Endodermal cell (in vitro differentiated cells): ENCODE measurements around the gene GINS3. TPM values are rescaled to one million over a fixed set of nuclear protein-coding genes. Genes with fewer than 3 reads are reported as not detected.

Source experiments
- DNase-seq: peaks from one replicate; pipeline ENCODE4 v3.0.0-alpha.2; 2017
- H3K27ac ChIP-seq: 2 replicates; pipeline ENCODE4 v1.5.1; 2013; ENCODE audit warnings: mild to moderate bottlenecking, low read depth, low read length, moderate library complexity
- H3K27me3 ChIP-seq: 2 replicates; pipeline ENCODE4 v1.6.1; 2013; ENCODE audit warnings: mild to moderate bottlenecking, low read length, moderate library complexity; ENCODE audit not compliant: insufficient read depth, control insufficient read depth, poor library complexity, severe bottlenecking
- H3K36me3 ChIP-seq: 2 replicates; pipeline ENCODE4 v1.7.0; 2013; ENCODE audit warnings: mild to moderate bottlenecking, low read length, moderate library complexity; ENCODE audit not compliant: control insufficient read depth, insufficient read depth
- H3K4me1 ChIP-seq: one replicate; pipeline ENCODE4 v1.7.0; 2013; ENCODE audit warnings: low read length; ENCODE audit not compliant: control insufficient read depth, insufficient read depth
- H3K4me3 ChIP-seq: 2 replicates; pipeline ENCODE4 v1.5.1; 2013; ENCODE audit warnings: mild to moderate bottlenecking, low read length, moderate library complexity
- H3K9ac ChIP-seq: 2 replicates; pipeline ENCODE4 v1.6.1; 2013; ENCODE audit warnings: mild to moderate bottlenecking, low read length, moderate library complexity; ENCODE audit not compliant: poor library complexity, severe bottlenecking; ENCODE audit errors: extremely low read depth
- H3K9me3 ChIP-seq: 2 replicates; pipeline ENCODE4 v1.6.1; 2013; ENCODE audit warnings: mild to moderate bottlenecking, low read length, moderate library complexity; ENCODE audit not compliant: control insufficient read depth
- H3K27ac Mint-ChIP-seq: 2 replicates; pipeline ENCODE4 v1.8.0; 2020; ENCODE audit warnings: mixed read lengths
- H3K27me3 Mint-ChIP-seq: 2 replicates; pipeline ENCODE4 v1.8.0; 2021; ENCODE audit warnings: mild to moderate bottlenecking, mixed read lengths; ENCODE audit not compliant: insufficient read depth
- H3K36me3 Mint-ChIP-seq: 2 replicates; pipeline ENCODE4 v1.8.0; 2020; ENCODE audit warnings: low read depth, mixed read lengths
- H3K4me1 Mint-ChIP-seq: 2 replicates; pipeline ENCODE4 v1.8.0; 2020; ENCODE audit warnings: mixed read lengths
- H3K4me3 Mint-ChIP-seq: 2 replicates; pipeline ENCODE4 v1.8.0; 2020; ENCODE audit warnings: mild to moderate bottlenecking, moderate library complexity, mixed read lengths
- H3K9me3 Mint-ChIP-seq: 2 replicates; pipeline ENCODE4 v1.8.0; 2020; ENCODE audit warnings: mild to moderate bottlenecking, mixed read lengths
- WGBS, 2 experiments: methylation state at CpG; one replicate each; pipeline versions ENCODE4 v1.1.5 to v1.1.7; 2013; ENCODE audit warnings: missing lambda C conversion rate in 2 of 2, mixed read lengths in 1 of 2; ENCODE audit not compliant: insufficient coverage in 1 of 2, insufficient read length in 1 of 2; 5-methylcytosine and 5-hydroxymethylcytosine counted together
- long read RNA-seq, 4 experiments: library from polyadenylated mRNA in 2 of 4; library from RNA in 1 of 4; library from capped mRNA in 1 of 4; stranded (forward) in 3 of 4; unstranded in 1 of 4; transcript quantifications; one replicate each; pipeline ENCODE4 v2.0.0, GENCODE V29; 2020 to 2021; ENCODE audit warnings: inconsistent platforms in 1 of 4
- polyA plus RNA-seq, 2 experiments: library from polyadenylated mRNA; stranded (reverse); fragments of 50-300 nt; gene quantifications; one replicate each; pipeline ENCODE4 v1.2.3, GENCODE V29; 2013
- total RNA-seq, 2 donors: library from RNA; stranded (reverse); fragmentation: NEBNext Ultra II Directional in 1 of 2; extraction: Animal tissue kit (Norgen Biotek cat#: 25700) in 1 of 2; gene quantifications; 2 replicates in 1 of 2; 3 replicates in 1 of 2; pipeline ENCODE4 v1.2.1, GENCODE V29; 2021
- TF ChIP-seq, protein P1 (sequence below): fragments of 200-600 bp; sonication (generic); conservative IDR thresholded peaks from 2 replicates; pipeline ENCODE4 v1.5.0; 2021; ENCODE audit warnings: antibody characterized with exemption, mild to moderate bottlenecking

GINS3 gene
- total RNA-seq: 10 to 100 TPM; 10.5 to 14.7 TPM
- 14.4 TPM for polyA plus RNA-seq (2013, experiment 1 of 2)
- polyA plus RNA-seq (2013, experiment 2 of 2): 15.2 TPM
- long read RNA-seq, experiment 1, partial matches to known transcripts: 1 of 12 reads
- long read RNA-seq, experiment 1, other reads (novel, unspliced or antisense): 4 of 12 reads
- long read RNA-seq, experiment 2, transcript GINS3-202 (2 exons, 1,932 nt): major isoform, 6 of 11 reads
- long read RNA-seq, experiment 2, transcript GINS3-201 (3 exons, 2,274 nt): minor isoform, 5 of 11 reads
- long read RNA-seq, experiment 2, partial matches to known transcripts: 0 of 11 reads
- long read RNA-seq, experiment 2, other reads (novel, unspliced or antisense): 0 of 11 reads
- long read RNA-seq, experiment 3, transcript GINS3-202 (2 exons, 1,932 nt): minor isoform, 5 of 26 reads
- long read RNA-seq, experiment 3, transcript GINS3-201 (3 exons, 2,274 nt): major isoform, 18 of 26 reads
- long read RNA-seq, experiment 3, partial matches to known transcripts: 1 of 26 reads
- long read RNA-seq, experiment 3, other reads (novel, unspliced or antisense): 0 of 26 reads
- long read RNA-seq, experiment 4, transcript GINS3-201 (3 exons, 2,274 nt): major isoform, 8 of 10 reads
- long read RNA-seq, experiment 4, partial matches to known transcripts: 0 of 10 reads
- long read RNA-seq, experiment 4, other reads (novel, unspliced or antisense): 0 of 10 reads

DNA sequence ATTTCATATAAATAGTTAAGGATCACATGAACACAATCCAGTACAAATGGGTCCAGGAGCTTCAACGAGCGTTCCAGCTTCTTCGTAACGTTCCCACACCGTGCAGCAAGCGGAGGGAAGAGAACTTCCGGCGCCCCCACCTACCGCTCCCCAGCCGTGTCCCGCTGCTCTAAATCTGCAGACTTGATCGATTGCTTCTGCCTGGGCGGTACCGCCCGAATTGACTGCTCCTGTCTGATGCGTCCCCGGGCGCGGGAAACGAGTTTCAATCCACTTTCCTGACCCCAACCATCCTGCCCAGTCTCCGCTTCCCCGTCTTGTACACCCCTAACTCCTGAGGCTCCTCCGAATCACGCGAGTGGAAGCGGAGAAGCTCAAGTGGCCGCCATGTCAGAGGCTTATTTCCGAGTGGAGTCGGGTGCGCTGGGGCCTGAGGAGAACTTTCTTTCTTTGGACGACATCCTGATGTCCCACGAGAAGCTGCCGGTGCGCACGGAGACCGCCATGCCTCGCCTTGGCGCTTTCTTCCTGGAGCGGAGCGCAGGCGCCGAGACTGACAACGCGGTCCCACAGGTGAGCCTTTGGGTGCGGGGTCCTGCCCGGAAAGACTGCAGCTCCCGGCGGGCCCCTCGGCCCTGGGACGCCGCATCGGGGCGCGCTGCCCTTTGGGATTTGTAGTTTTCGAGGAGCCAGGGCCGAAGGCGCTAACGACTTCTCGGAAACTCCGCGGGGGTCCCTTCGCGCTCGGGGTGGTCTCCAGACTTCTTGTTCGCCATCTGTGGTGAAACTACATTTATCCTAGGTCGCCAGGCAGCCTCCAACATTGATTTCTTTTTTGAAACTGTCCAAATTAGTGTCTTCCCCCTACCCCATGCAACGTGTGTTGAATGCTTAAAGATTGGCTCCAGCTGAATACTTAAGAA lies at the start of gene GINS3:
Gene GINS3, plus strand, starts transcription at position 257 of the 923 bp plus-strand sequence. Its CDS starts 131 bp downstream, at position 388.
- Histone ChIP-seq H3K4me3 (peak within 1 kb of the TSS; percentile 90), H3K9ac (peak within 1 kb of the TSS; percentile 75), H3K4me1 (no peaks in the 10 kb centered on the region), H3K27me3 (peaks cover 32% of the 10 kb centered on the region), H3K36me3 (peaks cover 12% of the 10 kb centered on the region), H3K9me3 (no peaks in the 10 kb centered on the region), H3K27ac (peak within 1 kb of the TSS; percentile 52)
- Mint-ChIP-seq H3K27me3 (peaks cover 32% of the 10 kb centered on the region), H3K4me3 (peak within 1 kb of the TSS; percentile 100), H3K27ac (peak within 1 kb of the TSS; percentile 99), H3K36me3 (peaks cover 13% of the 10 kb centered on the region), H3K9me3 (peaks cover 23% of the 10 kb centered on the region), H3K4me1 (no peaks in the 10 kb centered on the region)
- DNase-seq: peak; percentile 95
- 1% methylated on average over 34 to 67 of the region's 67 CpGs for WGBS, 2 experiments
- TF ChIP-seq, protein P1, sequence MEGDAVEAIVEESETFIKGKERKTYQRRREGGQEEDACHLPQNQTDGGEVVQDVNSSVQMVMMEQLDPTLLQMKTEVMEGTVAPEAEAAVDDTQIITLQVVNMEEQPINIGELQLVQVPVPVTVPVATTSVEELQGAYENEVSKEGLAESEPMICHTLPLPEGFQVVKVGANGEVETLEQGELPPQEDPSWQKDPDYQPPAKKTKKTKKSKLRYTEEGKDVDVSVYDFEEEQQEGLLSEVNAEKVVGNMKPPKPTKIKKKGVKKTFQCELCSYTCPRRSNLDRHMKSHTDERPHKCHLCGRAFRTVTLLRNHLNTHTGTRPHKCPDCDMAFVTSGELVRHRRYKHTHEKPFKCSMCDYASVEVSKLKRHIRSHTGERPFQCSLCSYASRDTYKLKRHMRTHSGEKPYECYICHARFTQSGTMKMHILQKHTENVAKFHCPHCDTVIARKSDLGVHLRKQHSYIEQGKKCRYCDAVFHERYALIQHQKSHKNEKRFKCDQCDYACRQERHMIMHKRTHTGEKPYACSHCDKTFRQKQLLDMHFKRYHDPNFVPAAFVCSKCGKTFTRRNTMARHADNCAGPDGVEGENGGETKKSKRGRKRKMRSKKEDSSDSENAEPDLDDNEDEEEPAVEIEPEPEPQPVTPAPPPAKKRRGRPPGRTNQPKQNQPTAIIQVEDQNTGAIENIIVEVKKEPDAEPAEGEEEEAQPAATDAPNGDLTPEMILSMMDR: no peak

DNA sequence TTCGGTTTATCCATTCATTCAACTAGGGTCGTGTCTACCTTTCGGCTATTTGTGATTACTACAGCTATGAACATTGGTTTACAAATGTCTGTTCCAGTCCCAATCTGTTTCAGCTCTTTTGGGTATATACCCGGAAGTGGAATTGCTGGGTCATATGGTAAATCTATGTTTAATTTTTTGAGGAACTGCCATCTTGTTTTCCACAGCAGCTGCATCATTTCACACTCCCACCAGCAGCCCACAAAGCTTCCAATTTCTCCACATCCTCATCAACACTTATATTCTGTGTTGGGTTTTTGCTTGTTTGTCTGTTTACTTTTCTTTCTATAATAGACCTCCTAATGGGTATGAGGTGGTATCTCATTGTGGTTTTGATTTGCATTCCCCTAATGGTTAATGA lies 48.7 kb upstream of the GINS3 start:
- TF ChIP-seq, protein P1: no peak
- Histone ChIP-seq H3K36me3 (no peaks in the 10 kb centered on the region), H3K9me3 (no peaks in the 10 kb centered on the region), H3K4me1 (no peaks in the 10 kb centered on the region), H3K9ac (no peak overlapping the region), H3K4me3 (no peak overlapping the region), H3K27ac (no peak overlapping the region), H3K27me3 (no peaks in the 10 kb centered on the region)
- no peak for DNase-seq
- Mint-ChIP-seq H3K27ac (no peak overlapping the region), H3K27me3 (no peaks in the 10 kb centered on the region), H3K4me1 (peaks cover 4% of the 10 kb centered on the region), H3K9me3 (no peaks in the 10 kb centered on the region), H3K36me3 (no peaks in the 10 kb centered on the region), H3K4me3 (no peak overlapping the region)
- 95 to 100% methylated on average over 3 to 4 of the region's 4 CpGs for WGBS, 2 experiments
